ENCODE data around the gene EIF2S1. TPM values are rescaled to one million over a fixed set of nuclear protein-coding genes. Genes with fewer than 3 reads are reported as not detected.

EIF2S1 gene
- total RNA-seq (2022) (148 and 161 TPM in 2 replicates), Bru-seq, nascent RNA (percentile 95 among the genes with signal in this experiment), BruChase-seq, experiment 1, labeled RNA remaining after a 6-hour chase (percentile 93 among the genes with signal in this experiment), BruChase-seq, experiment 2, labeled RNA remaining after a 2-hour chase (percentile 93 among the genes with signal in this experiment)
- long read RNA-seq, full-length matches to known transcripts: 285 of 302 reads
- long read RNA-seq, partial matches to known transcripts: 6 of 302 reads
- long read RNA-seq, other reads (novel, unspliced or antisense): 11 of 302 reads

- H3K9me3 Mint-ChIP-seq (ENCODE audit: low read depth, unreplicated experiment): no peaks in the 10 kb centered on the region
- CTCF ChIA-PET: interaction anchor here (0.6 to 1.5 kb wide), 8 partner anchors 10 to 1000 kb away, joined by 3 to 6 read pairs (median 4); no protein-coding TSS in a partner anchor
- peak; percentile 99 for DNase-seq
- intact Hi-C loops (cut with micrococcal nuclease; ENCODE audit: unreplicated experiment): no loop called here
- H3K4me1 Mint-ChIP-seq (ENCODE audit: low read depth, unreplicated experiment): peaks cover 38% of the 10 kb centered on the region
- H3K27ac Mint-ChIP-seq (ENCODE audit: unreplicated experiment): peak within 1 kb of the TSS; percentile 95
- TF ChIP-seq CTCF (IDR thresholded peaks at IDR 0.05; ENCODE audit: unreplicated experiment): peak; percentile 92
- no TSS peak for BruUV-seq (replicated peaks)
- peaks cover 34% of the 10 kb centered on the region for H3K36me3 Mint-ChIP-seq (ENCODE audit: insufficient read depth, unreplicated experiment)
- H3K27me3 Mint-ChIP-seq (ENCODE audit: unreplicated experiment): no peaks in the 10 kb centered on the region
- H3K4me3 Mint-ChIP-seq (ENCODE audit: low read depth, unreplicated experiment): peak within 1 kb of the TSS; percentile 94
Measured at GRCh38 chr14:67359775-67360469, at the start of gene EIF2S1, which contains the start of gene ATP6V1D. Gene EIF2S1, plus strand, starts transcription at chr14:67360328. Its CDS starts 4,440 bp downstream, at chr14:67364768. Gene ATP6V1D, minus strand, starts transcription at chr14:67359804. Its CDS starts 106 bp downstream, at chr14:67359698.

GRCh38 chr14:67311868-67312267, 48.3 kb upstream of the EIF2S1 start:
- Mint-ChIP-seq H3K27me3 (ENCODE audit: unreplicated experiment) (no peaks in the 10 kb centered on the region), H3K4me3 (ENCODE audit: low read depth, unreplicated experiment) (no peak overlapping the region), H3K27ac (ENCODE audit: unreplicated experiment) (no peak overlapping the region), H3K36me3 (ENCODE audit: insufficient read depth, unreplicated experiment) (peaks cover 18% of the 10 kb centered on the region), H3K9me3 (ENCODE audit: low read depth, unreplicated experiment) (no peaks in the 10 kb centered on the region), H3K4me1 (ENCODE audit: low read depth, unreplicated experiment) (no peaks in the 10 kb centered on the region)
- TF ChIP-seq CTCF (IDR thresholded peaks at IDR 0.05; ENCODE audit: unreplicated experiment): no peak
- no TSS peak for BruUV-seq (replicated peaks)
- CTCF ChIA-PET: interaction anchor here (0.6 kb wide), 1 partner anchor 363 kb away, joined by 3 read pairs; no protein-coding TSS in a partner anchor
- intact Hi-C loops (cut with micrococcal nuclease; ENCODE audit: unreplicated experiment): no loop called here
- DNase-seq: no peak

- no peak for DNase-seq
- Mint-ChIP-seq H3K36me3 (ENCODE audit: insufficient read depth, unreplicated experiment) (peaks cover 21% of the 10 kb centered on the region), H3K9me3 (ENCODE audit: low read depth, unreplicated experiment) (no peaks in the 10 kb centered on the region), H3K27ac (ENCODE audit: unreplicated experiment) (no peak overlapping the region), H3K4me3 (ENCODE audit: low read depth, unreplicated experiment) (no peak overlapping the region), H3K27me3 (ENCODE audit: unreplicated experiment) (no peaks in the 10 kb centered on the region), H3K4me1 (ENCODE audit: low read depth, unreplicated experiment) (no peaks in the 10 kb centered on the region)
- intact Hi-C loops (cut with micrococcal nuclease; ENCODE audit: unreplicated experiment): no loop called here
- no peak for TF ChIP-seq CTCF (IDR thresholded peaks at IDR 0.05; ENCODE audit: unreplicated experiment)
- no TSS peak for BruUV-seq (replicated peaks)
- CTCF ChIA-PET: no interaction called here
Measured at GRCh38 chr14:67313153-67313552, 47.0 kb upstream of the EIF2S1 start.

- DNase-seq: no peak
- no peaks in the 10 kb centered on the region for H3K9me3 Mint-ChIP-seq (ENCODE audit: low read depth, unreplicated experiment)
- no TSS peak for BruUV-seq (replicated peaks)
Measured at GRCh38 chr14:67317822-67318221, 42.3 kb upstream of the EIF2S1 start.

More at GRCh38 chr14:67317822-67318221, 42.3 kb upstream of the EIF2S1 start:
- CTCF ChIA-PET: no interaction called here
- H3K36me3 Mint-ChIP-seq (ENCODE audit: insufficient read depth, unreplicated experiment): peaks cover 21% of the 10 kb centered on the region
- no peaks in the 10 kb centered on the region for H3K27me3 Mint-ChIP-seq (ENCODE audit: unreplicated experiment)
- H3K27ac Mint-ChIP-seq (ENCODE audit: unreplicated experiment): no peak overlapping the region
- TF ChIP-seq CTCF (IDR thresholded peaks at IDR 0.05; ENCODE audit: unreplicated experiment): no peak
- intact Hi-C loops (cut with micrococcal nuclease; ENCODE audit: unreplicated experiment): no loop called here
- no peak overlapping the region for H3K4me3 Mint-ChIP-seq (ENCODE audit: low read depth, unreplicated experiment)
- no peaks in the 10 kb centered on the region for H3K4me1 Mint-ChIP-seq (ENCODE audit: low read depth, unreplicated experiment)
